Measurements from ENCODE around the gene ABHD11.
A peak's percentile ranks its signal among the peaks of the same experiment; 100 is the strongest.
"Not testable (repeated sequence)": the region's sequence is repeated elsewhere in the genome, so short reads cannot be mapped to it uniquely, and the experiment has no call there.

Gene ABHD11

DNA sequence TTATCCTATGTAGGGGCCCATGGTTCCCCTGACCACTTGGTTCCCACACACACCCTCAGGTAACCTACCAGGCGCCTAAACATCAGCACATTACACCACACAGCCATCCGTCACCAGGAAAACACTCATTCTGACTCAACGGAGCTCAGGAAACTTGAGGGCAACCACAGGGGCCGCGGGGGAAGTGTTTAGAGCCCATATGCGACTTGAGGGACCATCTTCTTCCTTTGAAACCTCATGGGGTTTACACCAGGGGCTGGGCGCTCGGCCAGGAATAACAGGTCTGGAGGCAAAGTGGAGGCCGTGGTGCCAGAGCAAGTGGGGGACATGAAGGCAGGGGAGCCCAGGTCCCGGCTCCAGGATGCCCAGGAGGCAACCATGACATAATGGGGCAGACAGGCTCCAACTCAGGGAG, 20.6 kb downstream of the ABHD11 start:
- DNase-seq (ENCODE audit: low read depth): peak; percentile 92

DNA sequence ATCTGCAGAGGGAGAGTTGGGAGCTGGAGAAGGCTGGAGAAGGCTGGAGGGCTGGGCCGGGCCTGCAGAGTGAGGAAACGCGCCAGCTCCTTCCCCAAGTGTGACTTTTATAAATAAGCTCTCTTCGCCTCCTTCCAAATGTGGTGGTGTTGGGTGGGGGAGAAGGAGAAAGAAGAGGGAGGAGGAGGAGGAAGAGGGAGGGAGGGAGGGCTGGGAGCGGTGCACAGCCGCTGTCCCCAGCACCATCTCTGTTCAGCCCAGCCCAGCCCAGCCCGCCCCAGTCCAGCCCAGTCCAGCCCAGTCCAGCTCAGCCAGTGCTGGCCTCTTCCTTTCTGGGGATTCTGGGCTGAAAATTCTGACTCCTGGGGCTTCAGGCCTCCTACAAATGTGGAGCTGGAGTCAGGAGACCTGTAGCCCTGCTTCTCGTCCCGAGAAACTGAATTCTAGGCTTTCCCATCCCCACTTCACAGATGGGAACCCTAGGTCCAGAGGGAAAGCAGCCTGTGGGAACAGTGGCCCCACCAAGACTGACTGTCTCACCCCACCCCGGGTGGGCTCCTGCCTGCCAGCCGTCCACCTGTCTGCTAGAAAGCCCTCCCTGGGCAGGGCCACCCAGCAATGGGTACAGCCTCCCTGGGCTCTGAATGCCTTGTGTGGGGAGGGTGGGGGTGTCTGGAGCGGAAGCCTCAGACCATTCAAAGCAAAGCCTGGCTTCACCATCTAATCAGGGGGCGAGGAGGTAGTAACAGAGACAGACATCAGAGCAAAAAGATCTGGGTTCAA, 21.4 kb downstream of the ABHD11 start:
- H3K4me3 ChIP-seq (ENCODE audit: low read depth, low read length): peak overlapping the region; percentile 80
- DNase-seq (ENCODE audit: low read depth): peak; percentile 54
- TF ChIP-seq, protein P1, sequence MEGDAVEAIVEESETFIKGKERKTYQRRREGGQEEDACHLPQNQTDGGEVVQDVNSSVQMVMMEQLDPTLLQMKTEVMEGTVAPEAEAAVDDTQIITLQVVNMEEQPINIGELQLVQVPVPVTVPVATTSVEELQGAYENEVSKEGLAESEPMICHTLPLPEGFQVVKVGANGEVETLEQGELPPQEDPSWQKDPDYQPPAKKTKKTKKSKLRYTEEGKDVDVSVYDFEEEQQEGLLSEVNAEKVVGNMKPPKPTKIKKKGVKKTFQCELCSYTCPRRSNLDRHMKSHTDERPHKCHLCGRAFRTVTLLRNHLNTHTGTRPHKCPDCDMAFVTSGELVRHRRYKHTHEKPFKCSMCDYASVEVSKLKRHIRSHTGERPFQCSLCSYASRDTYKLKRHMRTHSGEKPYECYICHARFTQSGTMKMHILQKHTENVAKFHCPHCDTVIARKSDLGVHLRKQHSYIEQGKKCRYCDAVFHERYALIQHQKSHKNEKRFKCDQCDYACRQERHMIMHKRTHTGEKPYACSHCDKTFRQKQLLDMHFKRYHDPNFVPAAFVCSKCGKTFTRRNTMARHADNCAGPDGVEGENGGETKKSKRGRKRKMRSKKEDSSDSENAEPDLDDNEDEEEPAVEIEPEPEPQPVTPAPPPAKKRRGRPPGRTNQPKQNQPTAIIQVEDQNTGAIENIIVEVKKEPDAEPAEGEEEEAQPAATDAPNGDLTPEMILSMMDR (conservative IDR thresholded peaks at IDR 0.05; ENCODE audit: low read depth, low read length): no peak

More for the DNA sequence above, 20.6 kb downstream of the ABHD11 start:
- H3K4me3 ChIP-seq (ENCODE audit: low read depth, low read length): peak overlapping the region; percentile 80
- TF ChIP-seq, protein P1 (conservative IDR thresholded peaks at IDR 0.05; ENCODE audit: low read depth, low read length): no peak

DNA sequence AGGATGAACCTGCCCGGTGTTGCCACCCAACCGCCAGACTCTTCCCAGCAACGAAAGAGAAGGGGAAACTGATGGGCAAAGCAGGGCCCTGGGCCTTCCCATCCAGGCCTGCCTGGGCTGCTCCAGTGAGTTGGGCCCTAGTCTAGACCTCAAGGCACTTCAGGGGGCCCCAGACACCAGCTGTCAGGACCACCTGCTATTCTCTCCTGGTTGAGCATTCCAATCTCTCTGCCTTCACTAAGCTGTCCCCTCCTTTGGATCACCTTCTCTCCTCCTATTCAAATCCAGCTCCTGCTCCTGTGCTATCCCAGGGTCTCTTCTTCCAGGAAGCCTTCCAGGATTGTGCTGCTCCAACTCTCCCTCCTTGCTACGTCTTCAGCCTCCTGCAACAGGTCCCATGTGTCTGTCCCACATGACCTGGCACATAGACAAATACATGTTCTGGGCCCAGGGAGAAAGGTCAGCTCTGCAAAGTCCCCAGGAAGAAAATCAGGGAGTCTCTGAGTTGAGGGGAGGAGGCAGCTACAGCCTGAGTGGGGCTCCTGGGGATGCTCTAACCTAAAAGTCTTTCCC, 22.2 kb downstream of the ABHD11 start:
- TF ChIP-seq, protein P1 (conservative IDR thresholded peaks at IDR 0.05; ENCODE audit: low read depth, low read length): no peak
- peak; percentile 36 for DNase-seq (ENCODE audit: low read depth)
- no peak overlapping the region for H3K4me3 ChIP-seq (ENCODE audit: low read depth, low read length)

DNA sequence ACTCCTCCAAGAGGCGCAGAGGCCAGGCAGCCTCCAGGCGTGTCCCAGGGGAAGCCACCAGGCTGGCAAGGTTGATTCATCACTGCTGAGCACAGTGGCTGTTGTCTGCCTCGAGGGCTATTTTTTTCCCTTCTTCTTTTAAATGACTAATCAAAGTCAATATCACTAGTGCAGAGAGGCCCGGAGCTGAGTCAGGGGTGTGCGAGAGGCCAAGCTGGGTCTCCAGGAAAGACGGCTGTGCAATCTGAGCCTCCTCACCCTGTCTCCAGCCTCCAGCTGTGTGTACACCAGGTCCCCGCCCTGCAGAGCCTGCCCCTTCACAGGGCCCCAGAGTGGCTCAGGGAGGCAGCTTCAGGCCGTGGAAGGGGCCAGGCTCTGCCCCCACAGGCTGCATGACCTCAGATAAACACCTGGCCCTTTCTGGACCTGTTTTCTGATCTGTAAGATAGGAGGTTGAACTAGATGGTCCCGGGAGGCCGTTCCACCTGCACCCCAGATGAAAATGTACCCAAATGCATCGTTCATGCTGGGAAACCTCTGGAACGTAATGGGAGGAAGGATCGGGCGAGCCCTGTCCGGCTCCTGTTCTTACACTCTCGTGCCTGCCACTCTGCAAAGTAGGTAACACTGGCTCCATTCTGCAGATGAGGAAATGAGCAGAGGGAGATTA, 22.8 kb downstream of the ABHD11 start:
- DNase-seq (ENCODE audit: low read depth): peak; percentile 89
- no peak overlapping the region for H3K4me3 ChIP-seq (ENCODE audit: low read depth, low read length)
- TF ChIP-seq, protein P1 (conservative IDR thresholded peaks at IDR 0.05; ENCODE audit: low read depth, low read length): no peak

DNA sequence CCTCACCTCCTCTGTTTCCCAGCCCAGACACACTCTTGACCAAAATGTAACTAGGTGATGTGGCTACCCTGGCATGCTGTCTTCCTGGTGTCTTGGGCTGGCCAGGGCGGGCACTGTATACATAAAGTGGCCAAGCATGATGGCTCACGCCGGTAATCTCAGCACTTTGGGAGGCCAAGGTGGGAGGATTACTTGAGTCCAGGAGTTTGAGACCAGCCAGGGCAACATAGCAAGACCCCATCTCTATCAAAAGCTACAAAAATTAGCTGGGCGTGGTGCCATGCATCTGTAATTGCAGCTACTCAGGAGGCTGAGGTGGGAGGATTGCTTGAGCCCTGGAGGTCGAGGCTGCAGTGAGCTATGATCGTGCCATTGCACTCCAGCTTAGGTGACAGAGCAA, 25.3 kb downstream of the ABHD11 start:
- not testable (repeated sequence) for H3K4me3 ChIP-seq (ENCODE audit: low read depth, low read length); DNase-seq (ENCODE audit: low read depth)

DNA sequence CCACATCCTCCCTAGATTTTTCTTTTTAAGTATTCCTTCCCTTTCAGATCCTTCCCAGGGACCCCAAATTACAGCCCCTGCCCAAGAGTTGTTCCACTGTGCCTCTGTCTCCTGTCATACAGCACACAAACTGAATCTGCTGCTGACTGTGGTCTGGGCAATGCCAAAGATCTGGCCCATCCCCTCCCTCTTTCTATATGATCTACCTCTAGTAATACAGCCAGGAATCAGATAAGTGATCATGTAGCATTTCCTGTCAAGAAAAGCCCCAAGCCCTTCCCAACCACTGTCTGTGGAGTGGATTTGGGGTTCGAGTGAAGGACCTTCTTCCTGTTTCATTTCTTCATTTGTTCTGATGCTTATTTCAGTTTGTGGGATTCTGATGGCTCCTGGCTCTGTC, 25.8 kb downstream of the ABHD11 start:
- H3K4me3 ChIP-seq (ENCODE audit: low read depth, low read length): no peak overlapping the region
- no peak for DNase-seq (ENCODE audit: low read depth)
- TF ChIP-seq, protein P1 (conservative IDR thresholded peaks at IDR 0.05; ENCODE audit: low read depth, low read length): no peak

DNA sequence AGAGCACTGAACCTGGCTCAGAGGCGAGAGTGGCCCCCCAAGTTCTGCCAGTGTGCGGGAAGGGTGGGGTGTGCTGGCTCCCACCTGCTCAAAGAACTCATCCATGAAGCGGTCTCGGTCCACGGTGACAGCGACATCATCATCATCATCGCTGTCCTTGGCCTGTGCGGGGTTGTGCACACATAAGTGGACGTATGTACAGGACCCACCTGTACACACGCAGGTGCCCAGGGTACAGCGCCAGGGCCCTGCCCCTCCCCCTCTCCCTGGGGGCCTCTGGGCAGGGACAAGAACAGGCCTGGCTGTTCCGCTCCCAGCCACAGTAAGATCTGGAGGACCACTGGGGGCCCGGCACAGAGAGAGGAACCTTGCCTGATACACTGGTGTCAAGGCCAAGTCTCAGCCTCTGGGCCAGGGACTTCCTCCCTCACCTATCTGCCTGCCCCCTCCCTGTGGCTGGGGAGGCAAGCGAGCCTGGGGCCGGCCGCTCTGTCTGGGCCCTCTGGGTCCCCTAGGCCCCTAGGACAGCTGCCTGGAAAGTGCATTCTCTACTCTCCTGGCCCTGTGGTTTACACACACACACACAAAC, 29.5 kb downstream of the ABHD11 start:
- TF ChIP-seq, protein P1 (conservative IDR thresholded peaks at IDR 0.05; ENCODE audit: low read depth, low read length): no peak
- no peak overlapping the region for H3K4me3 ChIP-seq (ENCODE audit: low read depth, low read length)
- DNase-seq (ENCODE audit: low read depth): no peak
